Fibroblast of skin of right quadriceps (primary cell): ENCODE results near the gene OR8K3.

ENCODE experiments used
- DNase-seq: peaks from one replicate; pipeline ENCODE4 v3.0.0-alpha.2; 2013

Gene OR8K3

DNA sequence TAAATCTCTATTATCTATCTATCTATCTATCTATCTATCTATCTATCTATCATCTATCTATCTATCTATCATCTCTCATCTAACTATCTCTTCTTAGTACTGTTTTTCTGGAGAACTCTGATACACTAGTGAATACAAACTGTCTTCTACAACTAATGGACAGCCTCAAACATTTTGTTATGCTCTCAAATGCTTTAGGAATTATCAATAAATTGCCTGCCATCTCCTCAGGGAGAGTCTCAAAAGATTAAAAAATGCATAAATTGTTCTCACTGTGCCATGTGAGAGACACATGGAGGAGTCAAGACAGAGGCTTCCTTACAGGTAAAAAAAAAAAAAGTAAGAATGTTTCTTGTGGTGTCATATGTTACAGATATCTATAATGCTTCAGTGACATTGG, at the start of gene OR8K3:
OR8K3 (plus strand) TSS at position 301 of the 400 bp plus-strand sequence. CDS start 3,163 bp downstream, outside the sequence.
- DNase-seq = no peak

- no peak for DNase-seq
Measured at GRCh38 chr11:56271092-56271491, 43.9 kb upstream of the OR8K3 start.

DNA sequence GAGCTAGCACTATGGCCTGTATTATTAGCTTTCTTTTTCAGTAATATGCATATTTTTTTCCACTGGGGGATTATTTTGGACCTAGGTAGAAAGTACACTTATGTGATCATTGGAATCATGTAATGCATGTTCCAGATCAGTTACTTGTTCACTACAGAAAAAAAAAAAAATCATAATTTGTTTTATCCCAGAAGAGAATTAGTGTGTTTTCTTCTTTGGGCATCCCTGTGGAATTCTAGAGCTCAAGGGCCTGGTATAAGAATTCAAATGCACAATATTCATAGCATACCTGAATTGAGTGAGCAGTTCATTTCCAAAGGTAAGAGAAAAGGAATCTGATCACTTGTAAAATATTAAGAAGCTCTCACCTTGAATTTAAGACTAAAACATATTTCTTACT, 41.1 kb upstream of the OR8K3 start, which contains the start of gene OR5T1:
OR5T1 (plus strand) TSS at position 301 of the 400 bp plus-strand sequence. CDS start 1,485 bp downstream, outside the sequence.
- DNase-seq = no peak

DNA sequence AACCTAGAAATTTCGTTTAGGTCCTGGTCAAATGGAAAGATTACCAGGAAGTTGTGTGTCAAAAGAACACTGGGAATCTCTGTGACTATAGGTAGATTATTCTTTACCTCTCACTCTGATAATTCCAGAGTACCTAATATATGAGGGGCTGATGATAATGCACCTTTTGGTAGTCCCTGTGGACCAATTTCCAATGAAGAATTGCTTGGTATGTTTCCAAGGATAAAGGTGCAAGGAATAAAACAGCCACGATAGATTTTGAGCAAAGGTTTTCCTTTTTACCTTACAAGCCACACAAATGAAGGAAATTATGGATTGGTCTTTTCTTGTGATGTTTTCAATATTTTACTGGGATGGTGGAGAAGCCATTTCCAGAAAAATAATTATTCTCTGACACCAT, 22.8 kb upstream of the OR8K3 start, which contains the start of gene OR8H1:
OR8H1 (minus strand) TSS at position 101 of the 400 bp plus-strand sequence. CDS start 1,192 bp downstream, outside the sequence.
- DNase-seq = no peak

- DNase-seq = no peak
Measured at GRCh38 chr11:56296898-56297297, 18.0 kb upstream of the OR8K3 start.

DNA sequence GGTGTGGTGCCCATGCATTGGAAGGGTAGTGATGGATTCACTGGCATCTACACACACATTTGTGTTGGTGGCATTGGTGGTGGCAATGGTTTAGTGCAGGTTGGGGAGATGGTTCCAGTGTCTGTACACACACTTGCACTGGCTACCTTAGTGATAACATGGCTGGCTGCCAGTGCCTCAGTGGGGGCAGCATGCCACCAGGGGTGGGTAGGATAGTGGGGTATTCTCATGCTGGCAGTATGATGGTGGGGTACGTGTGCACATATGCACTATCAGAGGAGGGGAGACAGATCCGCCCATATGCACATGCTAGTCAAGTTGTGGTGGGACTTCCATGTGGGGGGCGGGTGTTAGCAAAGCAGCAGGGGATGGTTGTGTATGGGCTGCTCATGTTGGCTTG, 7.1 kb upstream of the OR8K3 start:
- DNase-seq = no peak

GRCh38 chr11:56331861-56332491, 17.0 kb downstream of the OR8K3 start:
- no peak for DNase-seq

- no peak for DNase-seq
Measured at GRCh38 chr11:56333156-56333555, 18.2 kb downstream of the OR8K3 start.

- DNase-seq = no peak
Measured at GRCh38 chr11:56340289-56340688, 25.3 kb downstream of the OR8K3 start.

DNA sequence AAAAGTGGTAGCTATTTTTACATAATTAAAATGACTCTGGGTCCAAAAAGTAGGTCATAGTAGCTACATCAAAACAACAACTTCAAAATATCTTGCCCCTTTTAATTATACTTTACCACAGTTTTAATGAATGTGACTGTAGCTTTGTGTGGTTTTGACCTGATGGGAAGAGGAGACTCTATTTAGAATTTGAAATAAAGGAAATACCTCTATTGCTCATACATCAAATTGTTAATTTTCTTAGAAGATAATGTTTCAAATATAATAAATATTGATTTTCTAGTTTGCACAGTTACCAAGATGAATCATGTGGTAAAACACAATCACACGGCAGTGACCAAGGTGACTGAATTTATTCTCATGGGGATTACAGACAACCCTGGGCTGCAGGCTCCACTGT, 30.8 kb downstream of the OR8K3 start, which contains the start of gene OR8K1:
OR8K1 (plus strand) TSS at position 301 of the 400 bp plus-strand sequence; CDS start at position 301, 0 bp downstream.
- DNase-seq = no peak

- no peak for DNase-seq
Measured at GRCh38 chr11:56353991-56354390, 39.0 kb downstream of the OR8K3 start, which contains the start of gene OR8J1. Gene OR8J1 (plus strand): TSS chr11:56354291. CDS start chr11:56360247, 5,956 bp downstream.
